NCI-H2171 (cell line): ENCODE measurements around the gene ADAMTSL2.

Source experiments
- DNase-seq: peaks from one replicate; lab custom pipeline; 2025; lab: John Stamatoyannopoulos, UW

Gene ADAMTSL2

GRCh38 chr9:133589454-133590227 is 55.1 kb downstream of the ADAMTSL2 start:
- no peak for DNase-seq

DNA sequence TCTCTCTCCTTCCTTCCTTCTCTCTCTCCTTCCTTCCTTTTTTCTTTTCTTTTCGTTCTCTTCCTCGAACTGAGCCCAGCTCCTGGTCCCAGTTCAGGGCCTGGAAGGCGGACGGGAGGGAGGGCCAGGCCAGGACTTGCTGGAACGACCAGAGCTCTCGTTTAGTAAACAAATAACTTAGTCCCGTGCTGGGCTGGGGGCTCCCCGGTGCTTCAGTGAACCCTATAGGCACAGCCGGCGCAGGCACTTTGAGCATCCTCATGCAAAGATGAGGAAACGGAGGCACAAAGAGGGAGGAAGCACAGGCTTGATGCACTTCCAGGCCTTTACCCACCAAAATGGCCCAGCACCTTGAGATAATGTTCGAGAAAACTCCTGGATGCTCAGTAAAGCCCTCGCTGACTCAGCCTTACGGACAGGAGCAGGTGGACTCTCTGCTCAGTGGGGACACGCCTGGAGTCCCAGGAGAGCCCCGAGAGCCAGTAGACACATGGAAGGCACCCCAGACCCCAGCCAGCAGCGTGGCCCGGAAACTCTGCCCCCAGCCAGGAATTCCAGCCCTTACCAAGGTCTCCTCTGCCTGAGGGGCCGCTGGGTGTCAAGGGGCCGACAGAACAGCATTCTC is 55.8 kb downstream of the ADAMTSL2 start:
- no peak for DNase-seq

GRCh38 chr9:133591116-133591910 is 56.8 kb downstream of the ADAMTSL2 start:
- DNase-seq = no peak

DNA sequence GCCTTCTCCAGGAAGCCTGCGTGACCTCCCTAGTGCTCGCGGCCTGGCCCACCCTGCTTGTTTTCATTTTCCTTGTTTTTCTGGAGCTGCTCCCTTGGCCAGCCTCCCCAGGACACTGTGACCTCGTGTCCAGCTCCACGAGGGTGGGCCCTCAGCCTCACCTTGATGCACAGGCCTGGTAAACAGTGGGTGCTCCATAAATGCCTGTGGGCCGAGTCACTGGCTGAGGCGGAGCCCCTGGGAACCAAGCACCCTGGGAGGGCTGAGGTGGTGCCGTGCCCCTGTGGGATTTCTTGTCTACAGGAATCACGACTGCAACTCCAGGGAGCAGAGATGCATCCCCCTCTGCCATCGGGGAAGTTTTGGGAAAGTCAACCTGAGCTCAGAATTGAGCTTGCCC is 57.5 kb downstream of the ADAMTSL2 start:
- DNase-seq = no peak

DNA sequence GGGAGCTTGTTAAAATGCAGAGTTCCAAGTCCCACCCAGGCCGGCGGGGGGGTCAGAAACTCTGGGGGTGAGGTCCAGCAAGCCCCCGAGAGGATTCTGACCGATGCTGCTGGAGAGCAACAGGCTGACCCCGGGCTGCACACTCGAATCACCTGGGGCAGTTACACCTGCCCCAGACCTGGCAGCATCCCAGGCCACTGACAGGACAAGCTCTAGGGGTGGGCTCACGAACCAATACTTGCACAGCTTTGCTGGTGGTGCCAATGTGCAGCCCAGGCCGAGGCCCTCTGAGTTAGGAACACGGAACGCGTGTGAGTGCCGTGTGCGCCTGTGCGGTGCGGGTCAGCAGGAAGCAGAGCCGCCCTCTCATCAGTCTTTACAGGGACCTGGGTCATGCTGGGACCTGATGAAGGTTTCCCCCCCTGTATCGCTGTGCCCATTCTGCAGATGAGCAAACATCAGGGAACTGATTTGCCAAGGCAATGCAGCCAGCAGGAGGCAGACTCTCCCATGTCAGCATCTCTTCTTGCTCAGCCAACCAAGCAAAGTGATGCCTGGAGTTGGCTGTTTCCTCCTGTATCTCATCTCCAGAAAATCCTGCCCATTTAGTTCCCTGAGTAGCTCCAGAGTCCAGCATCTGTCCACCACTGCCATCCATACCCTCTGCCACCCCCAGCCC is 58.4 kb downstream of the ADAMTSL2 start:
- DNase-seq = no peak

DNA sequence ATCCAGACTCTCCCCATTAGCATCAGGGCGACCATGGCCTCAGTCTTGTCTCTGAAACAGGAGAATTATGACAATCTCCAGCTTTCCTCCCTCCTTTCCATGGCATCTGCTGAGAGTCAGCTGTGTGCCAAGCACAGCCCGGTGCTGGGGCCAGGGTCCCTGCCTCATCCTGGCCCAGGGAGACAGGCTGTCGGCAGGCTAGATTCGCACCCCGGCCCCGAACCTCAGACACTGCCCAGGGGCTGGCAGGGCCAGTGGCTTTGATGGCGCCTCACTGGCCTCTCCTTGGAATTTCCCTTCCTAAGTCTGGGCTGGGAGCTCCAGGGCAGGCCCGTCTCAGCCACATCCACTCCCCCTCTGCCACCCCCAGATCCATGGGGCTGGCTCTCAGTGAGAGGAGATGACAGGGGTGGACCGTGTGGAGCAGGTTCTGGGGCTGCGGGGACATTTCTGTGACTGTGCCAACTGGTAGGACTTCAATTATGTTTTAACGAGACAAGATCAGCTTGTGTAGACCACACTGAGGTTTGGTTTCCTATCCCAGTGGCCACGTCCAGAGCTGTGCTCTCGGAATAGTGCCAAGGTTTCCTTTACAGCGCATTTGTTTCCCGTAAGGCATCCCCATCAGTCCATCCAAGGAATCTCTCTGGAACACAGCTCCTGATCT is 59.2 kb downstream of the ADAMTSL2 start:
- DNase-seq = no peak

GRCh38 chr9:133594310-133594709 is 59.8 kb downstream of the ADAMTSL2 start:
- no peak for DNase-seq

DNA sequence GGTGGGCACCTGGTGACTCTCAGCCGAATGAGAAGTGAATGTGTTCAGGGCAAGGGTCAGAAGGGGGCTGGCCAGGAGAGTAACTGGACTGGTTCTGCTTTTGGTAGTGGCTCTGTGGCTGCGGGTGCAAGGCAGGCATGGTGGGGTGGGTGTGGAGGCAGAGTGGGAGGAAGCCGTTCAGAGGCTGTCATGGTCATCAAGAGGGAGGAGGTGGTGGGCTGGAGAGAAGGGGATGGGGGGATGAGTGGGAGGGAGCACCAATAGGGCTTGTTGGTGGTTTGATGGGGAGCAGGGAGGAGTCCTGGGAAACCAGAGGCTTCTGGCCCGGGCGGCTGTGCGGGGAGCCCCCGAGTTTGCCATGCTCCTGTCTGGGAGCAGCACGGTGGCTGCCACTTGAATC is 61.4 kb downstream of the ADAMTSL2 start:
- no peak for DNase-seq

DNA sequence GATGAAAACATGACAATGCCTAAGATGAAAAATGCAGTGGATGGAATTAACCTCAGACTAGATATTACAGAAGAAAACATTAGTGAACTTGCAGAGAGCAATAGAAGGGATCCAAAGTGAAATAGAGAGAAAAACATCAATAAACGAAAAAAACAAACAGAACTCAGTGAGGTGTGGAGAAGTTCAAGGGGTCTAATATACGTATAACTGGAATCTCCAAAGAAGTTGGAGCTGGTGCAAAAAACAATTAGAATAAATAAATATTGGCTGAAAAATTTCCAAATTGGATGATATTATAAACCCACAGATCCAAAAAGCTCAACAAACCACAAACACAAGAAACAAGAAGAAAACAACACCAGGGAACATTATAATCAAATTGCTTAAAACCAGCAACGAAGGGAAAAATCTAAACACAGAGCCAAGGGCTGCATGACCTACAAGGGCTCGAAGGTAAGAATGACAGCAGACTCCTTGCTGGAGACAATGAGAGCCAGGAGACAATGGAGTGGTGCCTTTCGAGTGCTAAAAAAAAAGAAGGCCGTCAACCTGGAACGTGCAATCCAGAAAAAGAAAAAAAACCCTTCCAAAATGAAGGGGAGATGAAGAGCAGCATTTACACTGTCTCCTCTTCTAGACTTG is 62.9 kb downstream of the ADAMTSL2 start:
- peak; percentile 15 for DNase-seq

DNA sequence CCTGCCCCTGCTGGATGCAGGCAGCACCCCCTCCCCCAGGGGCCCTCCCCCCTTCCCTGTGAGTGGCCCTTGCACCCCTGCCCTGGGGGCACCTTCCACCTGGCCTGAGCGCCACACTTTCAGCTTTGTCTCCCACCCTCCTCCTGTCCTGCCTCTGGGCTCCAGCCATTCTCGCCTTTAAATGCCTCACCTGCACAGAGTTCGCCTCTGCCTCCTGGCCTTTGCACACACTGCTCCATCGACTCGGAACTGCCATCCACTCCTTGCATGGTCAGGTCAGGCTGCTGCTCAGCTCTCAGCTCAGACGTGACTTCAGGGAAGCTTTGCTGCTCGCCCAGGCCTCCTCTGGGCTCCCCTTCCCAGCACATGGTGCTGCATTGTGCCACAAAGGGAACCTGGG is 64.5 kb downstream of the ADAMTSL2 start:
- no peak for DNase-seq

DNA sequence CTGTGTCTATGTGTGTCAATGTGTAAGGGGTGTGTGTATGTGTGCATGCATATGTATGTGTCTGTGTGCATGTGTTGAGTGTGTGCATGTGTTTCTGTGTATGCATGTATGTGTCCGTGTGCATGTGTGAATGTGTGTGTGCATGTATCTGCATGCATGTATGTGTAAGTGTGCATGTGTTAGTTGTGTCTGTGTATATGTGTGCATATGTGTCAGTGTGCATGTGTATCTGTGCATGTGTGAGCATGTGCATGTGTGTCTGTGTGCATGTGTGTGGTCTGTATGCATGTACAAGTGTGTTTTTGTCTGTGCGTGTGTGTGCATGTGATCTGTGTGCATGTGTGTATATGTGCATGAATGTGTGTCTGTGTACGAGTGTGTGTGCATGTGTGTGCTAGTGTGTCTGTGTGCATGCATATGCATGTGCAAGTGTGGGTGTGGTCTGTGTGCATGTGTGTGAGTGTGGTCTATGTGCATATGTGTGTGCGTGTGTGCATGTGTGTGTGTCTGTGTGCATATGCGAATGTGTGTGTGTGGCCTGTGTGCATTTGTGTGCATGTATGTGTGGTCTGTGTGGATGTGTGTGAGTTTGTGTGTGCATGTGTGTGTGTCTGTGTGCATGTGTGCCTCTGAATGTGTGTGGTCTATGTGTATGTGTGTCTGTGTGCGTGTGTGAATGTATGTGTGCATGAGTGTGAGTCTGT is 65.1 kb downstream of the ADAMTSL2 start:
- no peak for DNase-seq

GRCh38 chr9:133600739-133601138 is 66.2 kb downstream of the ADAMTSL2 start:
- no peak for DNase-seq

DNA sequence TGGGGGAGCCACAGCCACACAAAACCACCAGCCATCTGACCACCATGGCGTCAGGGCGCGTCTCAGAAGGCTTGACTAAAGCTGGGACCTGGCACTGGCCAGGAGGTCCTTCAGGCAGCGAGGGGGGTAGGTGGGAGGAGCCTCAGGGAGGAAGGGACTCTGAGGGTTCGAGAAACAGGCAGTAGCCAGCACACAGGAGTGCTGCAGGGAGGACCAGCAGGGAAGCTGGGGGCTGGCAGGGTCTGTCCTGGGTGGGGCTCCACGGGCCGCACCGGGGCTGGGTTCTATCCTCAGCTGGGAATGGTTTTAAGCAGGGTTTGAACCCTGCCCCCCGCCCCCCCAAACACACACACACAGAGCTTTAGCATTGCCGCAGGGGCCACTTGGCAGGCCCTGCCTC is 67.2 kb downstream of the ADAMTSL2 start:
- DNase-seq = no peak

- no peak for DNase-seq
Observed at GRCh38 chr9:133602277-133602676, 67.8 kb downstream of the ADAMTSL2 start.

GRCh38 chr9:133603135-133603927 is 68.8 kb downstream of the ADAMTSL2 start:
- no peak for DNase-seq

DNA sequence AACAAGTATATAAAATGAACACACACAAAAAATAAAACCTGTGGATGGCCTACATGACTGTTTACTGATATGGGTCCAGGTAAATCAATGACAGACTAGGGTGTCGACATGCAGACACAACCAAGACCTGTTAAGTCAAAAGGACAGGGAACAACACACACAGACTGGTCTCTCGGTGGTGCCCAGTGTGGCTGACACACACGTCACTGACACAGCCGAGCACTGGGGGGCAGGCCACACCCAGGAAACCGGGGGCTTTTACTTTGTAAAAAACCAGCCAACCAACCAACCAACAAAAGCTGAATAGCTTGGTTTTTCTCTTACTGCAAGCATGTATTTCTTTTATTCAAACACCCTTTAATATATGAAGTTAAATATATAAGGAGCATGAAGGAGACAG is 69.7 kb downstream of the ADAMTSL2 start:
- no peak for DNase-seq

DNA sequence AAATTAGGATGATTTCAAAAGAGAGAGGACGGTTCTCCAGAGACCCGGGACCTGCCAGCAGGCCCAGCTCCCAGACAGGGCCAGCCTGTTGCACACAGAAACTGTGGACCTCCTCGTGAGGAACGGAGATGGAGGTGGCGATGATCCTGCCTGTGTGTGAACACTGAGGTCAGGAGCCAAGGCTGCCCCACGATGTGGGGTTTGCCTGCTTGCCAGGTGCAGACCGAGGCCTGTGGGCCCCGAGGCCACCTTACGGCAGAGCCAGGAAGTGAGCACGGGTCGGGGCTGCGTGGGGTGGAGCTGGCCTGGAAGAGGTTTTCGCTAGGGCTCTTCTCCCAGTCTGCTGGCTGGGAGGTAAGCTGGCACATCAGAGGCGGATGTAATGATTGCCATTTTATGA is 70.4 kb downstream of the ADAMTSL2 start:
- no peak for DNase-seq

GRCh38 chr9:133605446-133605845 is 70.9 kb downstream of the ADAMTSL2 start:
- DNase-seq = no peak

DNA sequence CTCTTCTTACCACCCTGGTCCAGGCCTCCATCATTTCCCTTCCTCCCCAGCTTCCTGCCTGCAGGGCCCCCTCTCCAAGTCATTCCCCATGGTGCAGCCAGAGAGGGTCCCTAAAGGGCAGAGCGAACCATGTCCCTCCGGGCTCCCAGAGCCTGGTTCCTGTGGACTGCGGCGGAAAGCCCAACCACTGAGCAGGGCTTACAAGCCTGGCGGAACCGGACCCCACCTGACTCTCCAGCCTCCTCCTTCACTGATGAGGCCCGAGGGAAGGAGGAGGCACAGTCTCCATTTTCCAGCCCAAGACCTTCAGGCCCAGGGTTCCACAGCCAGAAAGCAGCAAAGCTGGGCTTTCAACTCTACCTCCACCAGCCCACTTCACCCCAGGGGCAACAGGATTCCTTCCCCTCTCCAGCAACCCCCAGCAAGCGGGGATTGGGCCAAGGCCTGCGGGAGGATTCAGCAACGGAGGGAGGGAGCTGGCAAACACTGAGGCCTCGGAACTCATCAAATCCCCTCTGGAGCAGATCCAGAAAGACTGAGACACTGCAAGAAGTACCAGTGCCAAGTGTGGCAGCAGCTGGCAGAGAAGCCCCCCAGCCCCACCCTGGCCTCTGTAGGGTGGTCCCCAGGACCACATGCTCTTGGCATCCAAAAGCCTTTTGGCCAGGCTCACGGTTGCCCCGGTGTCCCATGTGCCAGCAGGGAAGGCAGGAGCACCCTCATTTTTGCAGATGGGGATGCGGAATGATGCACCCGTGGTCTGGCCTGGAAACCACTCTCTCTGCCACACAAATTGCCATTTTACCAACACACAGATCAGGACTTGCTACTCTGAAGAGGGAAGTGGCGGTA is 71.6 kb downstream of the ADAMTSL2 start:
- no peak for DNase-seq
